Measurements from ENCODE around the gene RFX7. TPM values are rescaled to one million over a fixed set of nuclear protein-coding genes. Genes with fewer than 3 reads are reported as not detected.
"Not testable (repeated sequence)": the region's sequence is repeated elsewhere in the genome, so short reads cannot be mapped to it uniquely, and the experiment has no call there.

Gene RFX7
- total RNA-seq, 1 donor from 2014 or later = 3.2 TPM

GRCh38 chr15:56207092-56207491 lies 36.6 kb downstream of the RFX7 start:
- Histone ChIP-seq H3K27me3 (ENCODE audit: control insufficient read depth, insufficient read depth, low read length) (no peaks in the 10 kb centered on the region), H3K4me3 (ENCODE audit: low read depth, low read length) (no peak overlapping the region), H3K36me3 (ENCODE audit: control insufficient read depth, insufficient read depth, low read length) (peaks cover 2% of the 10 kb centered on the region)
- FAIRE-seq (no peak), DNase-seq (ENCODE audit: low read depth) (no peak)
- TF ChIP-seq CTCF (IDR thresholded peaks at IDR 0.05; ENCODE audit: insufficient read depth, low read length, severe bottlenecking) = no peak

- Histone ChIP-seq H3K4me3 (ENCODE audit: low read depth, low read length) (no peak overlapping the region), H3K36me3 (ENCODE audit: control insufficient read depth, insufficient read depth, low read length) (peaks cover 2% of the 10 kb centered on the region), H3K27me3 (ENCODE audit: control insufficient read depth, insufficient read depth, low read length) (no peaks in the 10 kb centered on the region)
- no peak for TF ChIP-seq CTCF (IDR thresholded peaks at IDR 0.05; ENCODE audit: insufficient read depth, low read length, severe bottlenecking)
- FAIRE-seq (no peak), DNase-seq (ENCODE audit: low read depth) (peak; percentile 81)
These were observed 38.4 kb downstream of the RFX7 start for GRCh38 chr15:56205061-56205876.

- DNase-seq (ENCODE audit: low read depth); H3K36me3 ChIP-seq (ENCODE audit: control insufficient read depth, insufficient read depth, low read length); H3K27me3 ChIP-seq (ENCODE audit: control insufficient read depth, insufficient read depth, low read length); FAIRE-seq; H3K4me3 ChIP-seq (ENCODE audit: low read depth, low read length): not testable (repeated sequence)
These were observed 40.3 kb downstream of the RFX7 start for GRCh38 chr15:56203312-56203922.

- Histone ChIP-seq H3K4me3 (ENCODE audit: low read depth, low read length) (no peak overlapping the region), H3K36me3 (ENCODE audit: control insufficient read depth, insufficient read depth, low read length) (peaks cover 2% of the 10 kb centered on the region), H3K27me3 (ENCODE audit: control insufficient read depth, insufficient read depth, low read length) (no peaks in the 10 kb centered on the region)
- no peak for TF ChIP-seq CTCF (IDR thresholded peaks at IDR 0.05; ENCODE audit: insufficient read depth, low read length, severe bottlenecking)
- DNase-seq (ENCODE audit: low read depth) (no peak), FAIRE-seq (no peak)
These were observed 41.0 kb downstream of the RFX7 start for GRCh38 chr15:56202701-56203100.

- DNase-seq (ENCODE audit: low read depth) (peak; percentile 41), FAIRE-seq (no peak)
- Histone ChIP-seq H3K4me3 (ENCODE audit: low read depth, low read length) (no peak overlapping the region), H3K36me3 (ENCODE audit: control insufficient read depth, insufficient read depth, low read length) (peaks cover 2% of the 10 kb centered on the region), H3K27me3 (ENCODE audit: control insufficient read depth, insufficient read depth, low read length) (no peaks in the 10 kb centered on the region)
- no peak for TF ChIP-seq CTCF (IDR thresholded peaks at IDR 0.05; ENCODE audit: insufficient read depth, low read length, severe bottlenecking)
These were observed 44.6 kb downstream of the RFX7 start for GRCh38 chr15:56199038-56199437.

- TF ChIP-seq CTCF (IDR thresholded peaks at IDR 0.05; ENCODE audit: insufficient read depth, low read length, severe bottlenecking) = no peak
- DNase-seq (ENCODE audit: low read depth) (no peak), FAIRE-seq (no peak)
- Histone ChIP-seq H3K27me3 (ENCODE audit: control insufficient read depth, insufficient read depth, low read length) (no peaks in the 10 kb centered on the region), H3K36me3 (ENCODE audit: control insufficient read depth, insufficient read depth, low read length) (no peaks in the 10 kb centered on the region), H3K4me3 (ENCODE audit: low read depth, low read length) (no peak overlapping the region)
These were observed 49.6 kb downstream of the RFX7 start for GRCh38 chr15:56194035-56194434.

Measured in bronchial epithelial cell (primary cell).